ENCODE results near the gene TMEM187. TPM values are rescaled to one million over a fixed set of nuclear protein-coding genes. Genes with fewer than 3 reads are reported as not detected.

The TMEM187 gene
- total RNA-seq, 4 donors from 2014 or later = 1.9 to 9.0 (median 4.5) TPM

DNA sequence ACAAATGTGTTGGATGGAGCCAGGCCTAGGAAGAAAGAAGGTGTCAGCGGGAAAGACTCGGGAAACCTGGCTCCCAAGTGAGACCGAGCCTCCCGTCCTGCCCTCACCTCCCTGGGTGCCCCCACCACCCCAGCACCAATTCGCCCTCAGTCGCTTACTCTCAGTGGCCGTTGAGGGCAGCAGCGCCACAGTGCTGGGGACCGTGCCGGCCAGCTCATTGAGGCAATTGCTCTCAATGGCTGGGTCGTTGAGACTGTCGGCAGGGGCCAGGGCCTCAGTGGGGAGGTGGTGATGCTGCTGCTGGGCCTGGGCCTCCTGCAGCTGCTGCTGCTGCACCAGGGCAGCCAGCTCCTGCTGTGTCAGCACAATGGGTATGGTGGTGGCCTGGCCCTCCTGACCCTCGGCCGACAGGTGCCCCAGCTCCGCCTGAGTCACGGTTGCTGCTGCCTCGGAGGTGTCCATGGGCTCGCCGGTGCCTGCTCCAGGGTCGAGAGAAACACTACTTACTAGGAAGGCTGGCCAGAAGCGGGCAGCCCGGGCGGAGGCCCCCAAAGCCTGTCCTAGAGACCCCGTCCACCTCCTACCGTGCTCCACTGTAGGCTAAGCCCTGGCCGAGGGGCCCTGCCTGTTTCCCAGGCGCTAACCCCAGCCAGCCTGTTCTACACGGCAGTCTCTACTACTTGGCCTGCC, 20.7 kb upstream of the TMEM187 start:
- ATAC-seq (ENCODE audit: low FRiP score) = no peak
- TF ChIP-seq, protein P1, sequence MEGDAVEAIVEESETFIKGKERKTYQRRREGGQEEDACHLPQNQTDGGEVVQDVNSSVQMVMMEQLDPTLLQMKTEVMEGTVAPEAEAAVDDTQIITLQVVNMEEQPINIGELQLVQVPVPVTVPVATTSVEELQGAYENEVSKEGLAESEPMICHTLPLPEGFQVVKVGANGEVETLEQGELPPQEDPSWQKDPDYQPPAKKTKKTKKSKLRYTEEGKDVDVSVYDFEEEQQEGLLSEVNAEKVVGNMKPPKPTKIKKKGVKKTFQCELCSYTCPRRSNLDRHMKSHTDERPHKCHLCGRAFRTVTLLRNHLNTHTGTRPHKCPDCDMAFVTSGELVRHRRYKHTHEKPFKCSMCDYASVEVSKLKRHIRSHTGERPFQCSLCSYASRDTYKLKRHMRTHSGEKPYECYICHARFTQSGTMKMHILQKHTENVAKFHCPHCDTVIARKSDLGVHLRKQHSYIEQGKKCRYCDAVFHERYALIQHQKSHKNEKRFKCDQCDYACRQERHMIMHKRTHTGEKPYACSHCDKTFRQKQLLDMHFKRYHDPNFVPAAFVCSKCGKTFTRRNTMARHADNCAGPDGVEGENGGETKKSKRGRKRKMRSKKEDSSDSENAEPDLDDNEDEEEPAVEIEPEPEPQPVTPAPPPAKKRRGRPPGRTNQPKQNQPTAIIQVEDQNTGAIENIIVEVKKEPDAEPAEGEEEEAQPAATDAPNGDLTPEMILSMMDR (IDR thresholded peaks at IDR 0.05) = no peak
- no peak for DNase-seq (ENCODE audit: low spot score)

DNA sequence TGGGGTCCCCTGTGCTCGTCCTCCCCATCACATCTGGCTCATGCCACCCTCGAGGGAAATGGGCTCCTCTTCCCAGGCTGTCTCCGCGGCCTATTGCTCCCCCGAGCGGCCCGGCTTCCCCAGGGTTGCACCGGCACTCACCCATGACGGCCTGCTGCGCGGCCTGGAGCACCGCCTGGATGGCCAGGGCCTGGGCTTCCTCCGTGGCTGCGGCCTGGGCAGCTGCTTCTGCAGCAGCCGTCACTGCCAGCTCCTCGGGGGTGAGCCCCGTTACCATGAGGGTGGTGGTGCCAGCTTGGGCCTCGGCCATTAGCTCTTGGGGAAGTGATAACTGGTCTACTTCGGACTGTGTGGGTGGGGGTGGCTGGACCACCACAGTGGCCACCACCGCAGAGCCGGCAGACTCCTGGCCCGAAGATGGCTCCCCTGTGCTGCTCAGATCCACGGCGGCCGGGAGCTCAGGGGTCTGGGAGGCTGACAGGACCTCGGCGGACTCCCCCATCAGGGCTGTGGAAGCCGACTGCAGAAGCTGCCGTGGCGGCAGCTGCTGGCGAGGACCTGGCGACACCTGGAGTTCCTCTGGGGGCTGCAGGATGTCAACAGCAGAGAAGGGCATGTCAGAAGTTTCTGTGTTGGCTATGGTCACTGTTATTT, 20.1 kb upstream of the TMEM187 start:
- DNase-seq (ENCODE audit: low spot score) (no peak), ATAC-seq (ENCODE audit: low FRiP score) (no peak)
- TF ChIP-seq, protein P1 (IDR thresholded peaks at IDR 0.05) = no peak

DNA sequence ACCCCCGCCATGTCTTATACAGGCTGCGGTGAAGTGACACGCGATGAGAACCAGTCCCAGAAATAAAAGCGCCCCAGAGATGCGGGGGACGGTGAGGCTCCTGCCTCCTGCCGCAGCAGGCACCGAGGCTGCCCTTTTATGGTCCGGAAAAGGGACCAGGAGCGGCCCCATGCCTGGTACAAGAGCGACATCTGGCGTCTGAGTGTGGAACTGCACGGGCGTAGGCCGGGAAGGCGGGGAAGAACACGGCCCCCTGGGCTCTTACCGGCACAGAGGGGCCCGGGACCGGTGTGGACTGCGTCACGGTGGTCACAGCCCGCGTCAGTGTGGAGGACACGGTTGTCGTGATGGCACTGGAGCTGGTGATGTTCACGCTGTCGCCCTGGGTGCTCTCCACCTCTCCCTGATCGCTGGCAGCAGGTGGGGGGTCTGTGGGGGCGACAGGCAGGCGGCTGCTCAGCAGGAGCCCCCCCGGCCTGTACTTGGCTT, 19.2 kb upstream of the TMEM187 start:
- ATAC-seq (ENCODE audit: low FRiP score) = peak; percentile 52
- peak; percentile 75 for DNase-seq (ENCODE audit: low spot score)
- TF ChIP-seq, protein P1 (IDR thresholded peaks at IDR 0.05) = peak in 2 of 3 donors; percentile 65 to 88

DNA sequence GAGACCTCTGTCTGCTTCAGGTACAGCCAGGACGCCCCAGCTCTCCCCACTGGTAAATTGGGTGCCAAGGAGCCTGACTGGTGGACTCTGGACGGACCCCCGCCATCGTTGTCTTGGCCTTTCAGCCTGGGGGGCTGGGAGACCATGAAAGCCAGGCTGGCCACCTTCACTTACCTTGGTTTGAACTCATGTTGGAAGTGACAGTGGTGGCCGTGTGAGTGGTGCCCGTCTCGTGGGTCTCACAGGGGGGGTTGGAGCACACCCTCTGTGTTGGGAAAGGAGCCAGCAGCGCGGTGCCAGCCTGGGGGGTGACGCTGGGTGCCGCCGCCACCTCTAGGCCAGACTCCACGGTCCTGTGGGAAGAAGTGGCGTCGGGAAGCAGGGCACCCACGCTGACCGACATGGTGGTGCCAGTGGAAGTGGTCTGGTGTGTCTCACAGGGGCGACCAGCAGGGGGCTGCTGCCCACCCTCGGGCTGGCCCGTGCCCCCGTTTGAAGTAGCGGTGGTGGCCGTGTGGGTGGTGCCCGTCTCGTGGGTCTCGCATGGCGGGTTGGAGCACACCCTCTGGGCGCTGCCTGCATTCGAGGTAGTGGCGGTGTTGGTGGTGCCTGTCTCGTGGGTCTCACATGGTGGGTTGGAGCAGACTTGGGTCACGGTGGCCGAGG, 18.5 kb upstream of the TMEM187 start:
- DNase-seq (ENCODE audit: low spot score) (no peak), ATAC-seq (ENCODE audit: low FRiP score) (no peak)
- TF ChIP-seq, protein P1 (IDR thresholded peaks at IDR 0.05) = no peak

DNA sequence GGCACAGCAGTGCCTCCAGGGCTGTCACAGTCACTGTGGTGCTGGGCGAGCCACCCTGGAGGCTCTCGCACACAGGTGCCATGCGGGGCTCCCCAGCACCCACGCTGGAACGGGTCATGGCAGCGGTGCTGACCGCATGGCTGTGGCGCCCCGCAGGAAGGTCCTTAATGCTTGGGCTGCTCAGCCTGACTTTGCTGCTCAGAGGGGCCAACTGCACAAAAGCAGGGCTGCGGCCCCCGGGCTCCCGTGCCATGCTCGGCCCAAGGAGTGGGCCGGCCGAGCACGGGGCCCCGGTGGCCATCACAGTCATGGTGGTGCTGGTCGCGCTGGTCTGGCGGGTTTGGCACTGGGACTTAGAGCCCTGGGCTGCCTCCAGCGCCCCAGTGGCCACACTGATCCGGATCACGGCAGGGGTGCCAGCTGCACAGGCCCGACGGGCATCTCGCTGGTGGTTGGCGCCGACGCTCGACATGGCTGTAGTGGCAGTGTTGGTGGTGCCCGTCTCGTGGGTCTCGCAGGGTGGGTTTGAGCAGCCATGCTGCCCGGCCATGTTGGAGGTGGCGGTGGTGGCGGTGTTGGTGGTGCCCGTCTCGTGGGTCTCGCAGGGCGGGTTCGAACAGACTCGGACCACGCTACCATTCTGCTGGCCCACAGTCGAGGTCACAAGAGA, 17.9 kb upstream of the TMEM187 start:
- DNase-seq (ENCODE audit: low spot score) = no peak
- no peak for ATAC-seq (ENCODE audit: low FRiP score)
- TF ChIP-seq, protein P1 (IDR thresholded peaks at IDR 0.05) = no peak

DNA sequence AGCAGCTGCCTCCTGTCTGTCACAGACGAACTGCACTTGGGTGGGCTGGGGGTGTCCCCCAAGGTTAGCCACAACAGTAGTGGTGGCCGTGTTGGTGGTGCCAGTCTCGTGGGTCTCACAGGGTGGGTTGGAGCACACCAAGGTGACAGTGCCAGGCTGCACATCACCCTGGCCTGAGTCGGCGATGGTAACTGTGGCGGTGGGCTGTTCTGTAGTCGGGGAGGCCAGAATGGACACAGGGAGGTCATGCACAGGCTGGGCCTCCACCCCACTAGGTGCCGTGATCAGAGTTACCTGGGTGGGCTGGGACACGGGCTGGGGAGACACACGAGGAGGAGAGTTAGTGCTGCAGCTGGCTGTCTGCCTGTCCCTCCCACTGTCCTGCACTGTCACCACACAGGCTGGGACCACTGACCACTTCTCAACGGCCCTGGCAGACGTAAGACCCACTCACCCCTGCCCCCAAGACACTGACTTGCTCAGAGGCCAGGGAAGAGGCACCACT, 17.3 kb upstream of the TMEM187 start:
- TF ChIP-seq, protein P1 (IDR thresholded peaks at IDR 0.05) = no peak

More for the DNA sequence above, 17.3 kb upstream of the TMEM187 start:
- no peak for DNase-seq (ENCODE audit: low spot score)
- ATAC-seq (ENCODE audit: low FRiP score) = no peak

Data from omental fat pad (tissue), 4 donors.